Neural cell (in vitro differentiated cells): ENCODE measurements around the gene PAK5. TPM values are rescaled to one million over a fixed set of nuclear protein-coding genes. Genes with fewer than 3 reads are reported as not detected.
"Not testable (repeated sequence)": the region's sequence is repeated elsewhere in the genome, so short reads cannot be mapped to it uniquely, and the experiment has no call there.

Experiments
- H2AFZ ChIP-seq: fragments of 200-600, 300-800 bp; sonication (generic), shearing (Covaris generic); 2 replicates; pipeline ENCODE4 v1.6.0; 2014; ENCODE audit warnings: low read depth, mild to moderate bottlenecking, antibody characterized with exemption, low read length, moderate library complexity
- H3F3A ChIP-seq: fragments of 200-600 bp; shearing (Covaris generic); 2 replicates; pipeline ENCODE4 v1.6.1; 2016; ENCODE audit warnings: mild to moderate bottlenecking, moderate library complexity, mixed read lengths, antibody characterized with exemption, low read length; ENCODE audit not compliant: insufficient read depth, poor library complexity, severe bottlenecking
- H3K27ac ChIP-seq: fragments of 200-600, 300-800 bp; sonication (generic), shearing (Covaris generic); 2 replicates; pipeline ENCODE4 v1.5.1; 2014; ENCODE audit warnings: mild to moderate bottlenecking, low read length, moderate library complexity
- H3K27me3 ChIP-seq: fragments of 300-800, 200-600 bp; sonication (generic), shearing (Covaris generic); 2 replicates; pipeline ENCODE4 v1.6.0; 2014; ENCODE audit warnings: mild to moderate bottlenecking, low read depth, low read length, moderate library complexity; ENCODE audit not compliant: insufficient read depth
- H3K36me3 ChIP-seq: fragments of 300-800, 200-600 bp; sonication (generic), shearing (Covaris generic); 2 replicates; pipeline ENCODE4 v1.5.1; 2014; ENCODE audit warnings: mild to moderate bottlenecking, antibody characterized with exemption, low read length, moderate library complexity; ENCODE audit not compliant: insufficient read depth
- H3K4me2 ChIP-seq: fragments of 300-800, 200-600 bp; sonication (generic), shearing (Covaris generic); 2 replicates; pipeline ENCODE4 v1.6.0; 2014; ENCODE audit warnings: mild to moderate bottlenecking, low read length
- H3K4me3 ChIP-seq: fragments of 300-800, 200-600 bp; sonication (generic), shearing (Covaris generic); 2 replicates; pipeline ENCODE4 v1.5.1; 2014; ENCODE audit warnings: mild to moderate bottlenecking, low read length, moderate library complexity
- H3K79me2 ChIP-seq: fragments of 200-600 bp; shearing (Covaris generic); replicated peaks from 2 replicates; pipeline ENCODE4 v1.6.0; 2014; ENCODE audit warnings: mild to moderate bottlenecking, low read length, moderate library complexity; ENCODE audit not compliant: insufficient read depth
- H3K9ac ChIP-seq: fragments of 300-800, 200-600 bp; sonication (generic), shearing (Covaris generic); 2 replicates; pipeline ENCODE4 v1.6.1; 2016; ENCODE audit warnings: mild to moderate bottlenecking, low read length, mixed read lengths
- H3K9me2 ChIP-seq: fragments of 200-600 bp; shearing (Covaris generic); 2 replicates; pipeline ENCODE4 v1.6.1; 2016; ENCODE audit warnings: mild to moderate bottlenecking, low read length, mixed read lengths; ENCODE audit not compliant: insufficient read depth
- H3K9me3 ChIP-seq: fragments of 200-600, 300-800 bp; sonication (generic), shearing (Covaris generic); 2 replicates; pipeline ENCODE4 v1.6.1; 2016; ENCODE audit warnings: mild to moderate bottlenecking, mixed run types, low read length, moderate library complexity, mixed read lengths
- H4K20me1 ChIP-seq: fragments of 200-600 bp; shearing (Covaris generic); 2 replicates; pipeline ENCODE4 v1.6.1; 2016; ENCODE audit warnings: mild to moderate bottlenecking, mixed run types; ENCODE audit not compliant: insufficient read depth
- CTCF ChIP-seq: fragments of 450-650 bp; IDR thresholded peaks from 2 replicates; pipeline ENCODE4 v1.5.1; 2014; ENCODE audit warnings: antibody characterized with exemption, mild to moderate bottlenecking, moderate library complexity; ENCODE audit not compliant: poor library complexity, severe bottlenecking
- EP300 ChIP-seq: fragments of 450-650 bp; conservative IDR thresholded peaks from 2 replicates; pipeline ENCODE4 v1.6.1; 2014; ENCODE audit warnings: antibody characterized with exemption, mild to moderate bottlenecking, moderate library complexity; ENCODE audit not compliant: poor library complexity, severe bottlenecking
- EZH2 ChIP-seq: fragments of 200-600, 300-800 bp; shearing (Covaris generic), sonication (generic); IDR thresholded peaks from 2 replicates; pipeline ENCODE4 v1.6.1; 2014; ENCODE audit warnings: antibody characterized with exemption, low read length, borderline replicate concordance, mild to moderate bottlenecking; ENCODE audit not compliant: insufficient read depth, poor library complexity, severe bottlenecking
- MXI1 ChIP-seq: fragments of 450-650 bp; conservative IDR thresholded peaks from 2 replicates; pipeline ENCODE4 v1.6.1; 2014; ENCODE audit warnings: antibody characterized with exemption, mild to moderate bottlenecking; ENCODE audit not compliant: poor library complexity, severe bottlenecking
- POLR2AphosphoS5 ChIP-seq: IDR thresholded peaks from 2 replicates; pipeline ENCODE4 v1.6.1; 2012
- RAD21 ChIP-seq: fragments of 450-650 bp; conservative IDR thresholded peaks from 2 replicates; pipeline ENCODE4 v1.6.1; 2014; ENCODE audit warnings: antibody characterized with exemption, mild to moderate bottlenecking, moderate library complexity
- REST ChIP-seq: IDR thresholded peaks from 2 replicates; pipeline ENCODE4 v1.6.1; 2012; ENCODE audit warnings: borderline replicate concordance
- SMC3 ChIP-seq: fragments of 450-650 bp; conservative IDR thresholded peaks from 2 replicates; pipeline ENCODE4 v1.6.1; 2014; ENCODE audit warnings: antibody characterized with exemption, mild to moderate bottlenecking, moderate library complexity; ENCODE audit not compliant: poor library complexity
- TAF1 ChIP-seq: IDR thresholded peaks from 2 replicates; pipeline ENCODE4 v1.6.1; 2012; ENCODE audit warnings: low read depth
- polyA plus RNA-seq: library from polyadenylated mRNA; depleted of rRNA; stranded (reverse); fragments of >200 nt; gene quantifications from 2 replicates; pipeline ENCODE4 v1.2.3, GENCODE V29; 2014

Gene PAK5
- polyA plus RNA-seq, 1 donor from 2014 or later = 48.3 TPM

- Histone ChIP-seq H2AFZ (no peak overlapping the region), H4K20me1 (no peaks in the 10 kb centered on the region), H3K4me3 (no peak overlapping the region), H3K9me2 (no peaks in the 10 kb centered on the region), H3K79me2 (no peaks in the 10 kb centered on the region), H3K27me3 (no peaks in the 10 kb centered on the region), H3K9me3 (no peaks in the 10 kb centered on the region), H3K4me2 (no peak overlapping the region), H3F3A (no peaks in the 10 kb centered on the region), H3K9ac (no peak overlapping the region), H3K27ac (no peak overlapping the region), H3K36me3 (peaks cover 14% of the 10 kb centered on the region)
- TF ChIP-seq TAF1 (no peak), EZH2 (no peak), SMC3 (no peak), MXI1 (no peak), POLR2AphosphoS5 (no peak), RAD21 (no peak), CTCF (no peak), EP300 (no peak), REST (no peak)
Observed at GRCh38 chr20:9646375-9646774, 192.5 kb downstream of the PAK5 start.

- Histone ChIP-seq H3K9me3 (no peaks in the 10 kb centered on the region), H3K4me2 (no peak overlapping the region), H3K27ac (no peak overlapping the region), H3K79me2 (no peaks in the 10 kb centered on the region), H4K20me1 (no peaks in the 10 kb centered on the region), H3K36me3 (peaks cover 14% of the 10 kb centered on the region), H3K9ac (no peak overlapping the region), H3K27me3 (no peaks in the 10 kb centered on the region), H3K4me3 (no peak overlapping the region), H3F3A (no peaks in the 10 kb centered on the region), H3K9me2 (no peaks in the 10 kb centered on the region), H2AFZ (no peak overlapping the region)
- TF ChIP-seq TAF1 (no peak), POLR2AphosphoS5 (no peak), CTCF (no peak), RAD21 (no peak), MXI1 (no peak), REST (no peak), SMC3 (no peak), EP300 (no peak), EZH2 (no peak)
Observed at GRCh38 chr20:9642882-9643281, 196.0 kb downstream of the PAK5 start.

DNA sequence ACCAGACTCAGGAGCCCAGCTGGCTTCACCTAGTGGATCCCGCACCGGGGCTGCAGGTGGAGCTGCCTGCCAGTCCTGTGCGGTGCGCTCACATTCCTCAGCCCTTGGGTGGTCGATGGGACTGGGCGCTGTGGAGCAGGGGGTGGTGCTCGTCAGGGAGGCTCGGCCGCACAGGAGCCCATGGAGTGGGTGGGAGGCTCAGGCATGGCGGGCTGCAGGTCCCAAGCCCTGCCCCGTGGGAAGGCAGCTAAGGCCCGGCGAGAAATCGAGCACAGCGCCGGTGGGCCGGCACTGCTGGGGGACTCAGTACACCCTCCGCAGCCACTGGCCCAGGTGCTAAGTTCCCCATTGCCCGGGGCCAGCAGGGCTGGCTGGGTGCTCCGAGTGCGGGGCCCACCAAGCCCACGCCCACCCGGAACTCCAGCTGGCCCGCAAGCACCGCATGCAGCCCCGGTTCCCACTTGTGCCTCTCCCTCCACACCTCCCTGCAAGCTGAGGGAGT, 197.3 kb downstream of the PAK5 start:
- peaks cover 14% of the 10 kb centered on the region for H3K36me3 ChIP-seq
- H3K4me2 ChIP-seq, H3K27ac ChIP-seq, H3K4me3 ChIP-seq, H3K79me2 ChIP-seq, H3K9ac ChIP-seq, H2AFZ ChIP-seq, H3K27me3 ChIP-seq, H3K9me3 ChIP-seq, H3F3A ChIP-seq, H4K20me1 ChIP-seq, H3K9me2 ChIP-seq: not testable (repeated sequence)
